ENCODE data around the gene NEURL1B. TPM values are rescaled to one million over a fixed set of nuclear protein-coding genes. Genes with fewer than 3 reads are reported as not detected.
A peak's percentile ranks its signal among the peaks of the same experiment; 100 is the strongest.

The NEURL1B gene
- total RNA-seq, 1 donor from 2014 or later: 30.9 TPM

GRCh38 chr5:172666251-172666650 lies 25.2 kb downstream of the NEURL1B start:
- no peak for DNase-seq (ENCODE audit: extremely low spot score in 2 of 2)
- intact Hi-C loops (cut with DNase I): no loop called here
- peaks cover 21% of the 10 kb centered on the region for H3K4me1 ChIP-seq
- H3K27me3 ChIP-seq: no peaks in the 10 kb centered on the region
- no peak overlapping the region for H3K27ac ChIP-seq
- H3K9me3 ChIP-seq: no peaks in the 10 kb centered on the region
- no peaks in the 10 kb centered on the region for H3K36me3 ChIP-seq
- no peak overlapping the region for H3K4me3 ChIP-seq
- no peak for TF ChIP-seq CTCF (IDR thresholded peaks at IDR 0.05)
- no peak for TF ChIP-seq POLR2A (IDR thresholded peaks at IDR 0.05)
- no peak for TF ChIP-seq POLR2AphosphoS5 (IDR thresholded peaks at IDR 0.05; ENCODE audit: insufficient read depth in 1 of 2, low read depth in 1 of 2)

DNA sequence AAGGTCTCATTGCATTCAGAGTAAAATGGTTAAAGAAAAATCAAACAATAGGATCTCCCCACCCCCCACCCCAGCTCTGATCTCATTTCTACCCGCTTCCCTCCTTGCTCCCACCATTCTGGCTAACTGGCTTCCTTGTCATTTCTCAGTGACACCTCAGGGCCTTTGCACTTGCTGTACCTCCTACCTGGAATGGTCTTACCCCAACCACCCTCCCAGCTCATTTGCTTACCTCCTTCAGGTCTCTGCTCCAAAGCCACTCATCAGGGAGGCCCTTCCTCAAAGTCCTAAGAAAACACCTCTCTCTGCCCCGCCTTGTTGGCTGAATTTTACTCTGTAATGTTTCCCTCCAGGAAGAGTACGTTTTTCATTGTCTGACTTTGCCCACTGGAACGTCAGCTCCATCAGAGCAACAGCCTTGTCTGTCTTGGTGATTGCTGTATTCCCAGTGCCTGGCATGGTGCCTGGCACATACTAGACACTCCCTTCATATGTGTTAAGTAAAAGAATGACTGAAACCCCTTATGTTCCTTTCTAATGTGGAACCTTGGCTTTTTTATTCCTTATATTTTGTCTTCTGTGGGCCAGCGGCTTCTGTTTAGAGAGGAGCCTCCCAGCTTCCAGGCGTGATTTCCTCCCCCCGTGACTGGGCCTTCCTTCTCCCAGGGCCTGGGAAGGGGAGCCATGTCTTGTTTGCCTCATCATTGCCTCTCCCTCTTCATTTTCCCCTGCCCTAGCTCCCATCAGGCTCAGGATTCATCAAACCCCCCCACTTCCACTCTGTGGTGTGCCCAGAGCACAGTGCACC lies 26.9 kb downstream of the NEURL1B start:
- Histone ChIP-seq H3K4me3 (no peak overlapping the region), H3K27ac (no peak overlapping the region), H3K27me3 (no peaks in the 10 kb centered on the region), H3K4me1 (peaks cover 21% of the 10 kb centered on the region), H3K36me3 (no peaks in the 10 kb centered on the region), H3K9me3 (no peaks in the 10 kb centered on the region)
- DNase-seq (ENCODE audit: extremely low spot score in 2 of 2): no peak
- no peak for TF ChIP-seq CTCF (IDR thresholded peaks at IDR 0.05)
- no peak for TF ChIP-seq POLR2AphosphoS5 (IDR thresholded peaks at IDR 0.05; ENCODE audit: insufficient read depth in 1 of 2, low read depth in 1 of 2)
- no peak for TF ChIP-seq POLR2A (IDR thresholded peaks at IDR 0.05)
- intact Hi-C loops (cut with DNase I): no loop called here

- Histone ChIP-seq H3K4me3 (no peak overlapping the region), H3K27ac (no peak overlapping the region), H3K27me3 (no peaks in the 10 kb centered on the region), H3K4me1 (peaks cover 21% of the 10 kb centered on the region), H3K9me3 (no peaks in the 10 kb centered on the region), H3K36me3 (no peaks in the 10 kb centered on the region)
- DNase-seq (ENCODE audit: extremely low spot score in 2 of 2): no peak
- intact Hi-C loops (cut with DNase I): no loop called here
- no peak for TF ChIP-seq POLR2A (IDR thresholded peaks at IDR 0.05)
- TF ChIP-seq CTCF (IDR thresholded peaks at IDR 0.05): no peak
- TF ChIP-seq POLR2AphosphoS5 (IDR thresholded peaks at IDR 0.05; ENCODE audit: insufficient read depth in 1 of 2, low read depth in 1 of 2): no peak
These were observed 27.6 kb downstream of the NEURL1B start for GRCh38 chr5:172668594-172669071.

- Histone ChIP-seq H3K4me3 (no peak overlapping the region), H3K27ac (no peak overlapping the region), H3K9me3 (no peaks in the 10 kb centered on the region), H3K36me3 (no peaks in the 10 kb centered on the region), H3K4me1 (peaks cover 21% of the 10 kb centered on the region), H3K27me3 (no peaks in the 10 kb centered on the region)
- no peak for DNase-seq (ENCODE audit: extremely low spot score in 2 of 2)
- intact Hi-C loops (cut with DNase I): no loop called here
- no peak for TF ChIP-seq POLR2A (IDR thresholded peaks at IDR 0.05)
- no peak for TF ChIP-seq POLR2AphosphoS5 (IDR thresholded peaks at IDR 0.05; ENCODE audit: insufficient read depth in 1 of 2, low read depth in 1 of 2)
- no peak for TF ChIP-seq CTCF (IDR thresholded peaks at IDR 0.05)
These were observed 28.4 kb downstream of the NEURL1B start for GRCh38 chr5:172669386-172670004.

- TF ChIP-seq POLR2AphosphoS5 (IDR thresholded peaks at IDR 0.05; ENCODE audit: insufficient read depth in 1 of 2, low read depth in 1 of 2) (peak in 1 of 2 donors; percentile 22), CTCF (IDR thresholded peaks at IDR 0.05) (no peak), POLR2A (IDR thresholded peaks at IDR 0.05) (no peak)
- peaks cover 21% of the 10 kb centered on the region for H3K4me1 ChIP-seq
- no peak for DNase-seq (ENCODE audit: extremely low spot score in 2 of 2)
- H3K36me3 ChIP-seq: no peaks in the 10 kb centered on the region
- H3K27ac ChIP-seq: no peak overlapping the region
- H3K4me3 ChIP-seq: no peak overlapping the region
- H3K27me3 ChIP-seq: no peaks in the 10 kb centered on the region
- no peaks in the 10 kb centered on the region for H3K9me3 ChIP-seq
- intact Hi-C loops (cut with DNase I): no loop called here
These were observed 28.9 kb downstream of the NEURL1B start for GRCh38 chr5:172670005-172670402.
